ENCODE results near the gene SERF2.
"Not testable (repeated sequence)": the region's sequence is repeated elsewhere in the genome, so short reads cannot be mapped to it uniquely, and the experiment has no call there.

Gene SERF2

GRCh38 chr15:43829951-43830540 lies 37.9 kb downstream of the SERF2 start:
- not testable (repeated sequence) for DNase-seq (ENCODE audit: low read depth in 2 of 2)

DNA sequence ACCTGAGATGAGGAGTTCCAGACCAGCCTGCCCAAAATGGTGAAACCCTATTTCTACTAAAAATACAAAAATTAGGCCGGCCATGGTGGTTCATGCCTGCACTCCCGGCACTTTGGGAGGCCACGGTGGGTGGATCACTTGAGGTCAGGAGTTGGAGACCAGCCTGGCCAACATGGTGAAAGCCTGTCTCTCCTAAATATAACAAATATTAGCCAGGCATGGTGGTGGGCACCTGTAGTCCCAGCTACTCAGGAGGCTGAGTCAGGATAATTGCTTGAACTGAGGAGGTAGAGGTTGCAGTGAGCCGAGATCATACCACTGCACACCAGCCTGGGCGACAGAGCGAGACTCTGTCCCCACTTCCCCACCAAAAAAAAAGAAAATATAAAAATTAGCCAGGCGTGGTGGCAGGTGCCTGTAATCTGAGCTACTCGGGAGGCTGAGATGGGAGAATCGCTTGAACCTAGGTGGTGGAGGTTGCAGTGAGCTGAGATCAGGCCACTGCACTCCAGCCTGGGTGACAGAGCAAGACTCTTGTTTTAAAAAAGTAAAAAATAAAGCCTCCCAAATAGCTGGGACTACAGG lies 38.7 kb downstream of the SERF2 start:
- DNase-seq (ENCODE audit: low read depth in 2 of 2): not testable (repeated sequence)

DNA sequence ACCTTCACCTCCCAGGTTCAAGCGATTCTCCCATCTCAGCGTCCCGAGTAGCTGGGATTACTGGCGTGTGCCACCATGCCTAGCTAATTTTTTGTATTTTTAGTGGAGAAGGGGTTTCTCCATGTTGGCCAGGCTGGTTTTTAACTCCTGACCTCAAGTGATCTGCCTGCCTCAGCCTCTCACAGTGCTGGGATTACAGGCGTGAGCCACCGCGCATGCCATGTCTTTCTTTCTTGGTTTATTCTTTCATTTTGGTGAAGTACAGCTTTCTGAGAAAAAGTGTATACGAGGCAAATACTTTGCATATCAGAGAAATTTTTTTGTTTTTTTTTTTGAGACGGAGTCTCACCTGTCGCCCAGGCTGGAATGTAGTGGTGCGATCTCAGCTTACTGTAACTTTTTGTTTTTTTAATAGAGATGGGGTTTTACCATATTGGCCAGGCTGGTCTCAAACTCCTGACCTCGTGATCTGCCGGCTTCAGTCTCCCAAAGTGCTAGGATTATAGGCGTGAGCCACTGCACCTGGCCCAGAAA lies 39.5 kb downstream of the SERF2 start:
- not testable (repeated sequence) for DNase-seq (ENCODE audit: low read depth in 2 of 2)

DNA sequence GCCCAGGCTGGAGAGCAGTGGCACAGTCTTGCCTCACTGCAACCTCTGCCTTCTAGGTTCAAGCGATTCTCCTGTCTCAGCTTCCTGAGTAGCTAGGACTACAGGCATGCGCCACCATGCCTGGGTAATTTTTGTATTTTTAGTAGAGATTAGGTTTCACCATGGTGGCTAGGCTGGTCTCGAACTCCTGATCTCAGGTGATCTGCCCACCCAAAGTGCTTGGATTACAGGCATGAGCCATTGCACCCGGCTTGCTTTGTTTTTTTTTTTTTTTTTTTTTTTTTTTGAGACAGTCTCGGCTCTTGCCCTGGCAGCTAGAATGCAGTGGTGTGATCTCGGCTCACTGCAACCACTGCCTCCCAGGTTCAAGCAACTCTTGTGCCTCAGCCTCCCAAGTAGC lies 40.4 kb downstream of the SERF2 start:
- DNase-seq (ENCODE audit: low read depth in 2 of 2): not testable (repeated sequence)

DNA sequence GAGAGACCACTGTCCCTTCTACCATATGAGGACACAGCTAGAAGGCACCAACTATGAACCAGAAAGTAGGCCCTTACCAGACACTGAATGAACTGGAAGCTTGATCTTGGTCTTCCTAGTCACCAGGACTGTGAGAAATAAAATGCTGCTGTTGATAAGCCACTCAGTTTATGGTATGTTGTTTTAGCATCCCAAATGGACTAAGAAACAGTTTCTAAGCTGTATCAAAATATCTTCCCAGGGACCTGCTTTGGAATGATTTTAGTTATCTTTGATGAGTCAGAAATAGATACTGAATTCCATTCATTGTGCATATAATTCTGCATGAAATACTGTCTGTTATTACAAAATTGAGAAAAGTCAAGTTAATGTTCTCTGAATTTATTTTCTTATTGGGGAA lies 53.3 kb downstream of the SERF2 start:
- DNase-seq (ENCODE audit: low read depth in 2 of 2): no peak

All from stimulated activated CD4-positive, alpha-beta T cell treated with anti-CD3 and anti-CD28 coated beads, Interleukin-15, amount 100 ng/mL, for 48 hours (primary cell).